Tibial nerve (tissue), 4 donors: ENCODE data around the gene OTOG. TPM values are rescaled to one million over a fixed set of nuclear protein-coding genes. Genes with fewer than 3 reads are reported as not detected.

Experiments used
- DNase-seq, 2 donors: peaks; one replicate each; pipeline ENCODE4 v3.0.0-alpha.2; 2019; ENCODE audit warnings: low spot score in 2 of 2
- H3K27ac ChIP-seq, 4 donors: fragments of 200-600 bp; sonication (generic) in 3 of 4; one replicate each; pipeline ENCODE4 v1.5.1; 2017 to 2019; ENCODE audit warnings: mild to moderate bottlenecking in 1 of 4
- H3K27me3 ChIP-seq, 2 donors: fragments of 200-600 bp; sonication (generic) in 1 of 2; one replicate each; pipeline versions ENCODE4 v1.5.1 to v1.6.0; 2017 to 2019
- H3K36me3 ChIP-seq, 3 donors: fragments of 200-600 bp; sonication (generic); one replicate each; pipeline ENCODE4 v1.5.1; 2018 to 2019
- H3K4me1 ChIP-seq, 4 donors: fragments of 200-600 bp; sonication (generic) in 3 of 4; one replicate each; pipeline ENCODE4 v1.5.1; 2017 to 2019
- H3K4me3 ChIP-seq, 4 donors: fragments of 200-600 bp; sonication (generic) in 3 of 4; one replicate each; pipeline ENCODE4 v1.5.1; 2017 to 2019; ENCODE audit warnings: mild to moderate bottlenecking in 1 of 4, moderate library complexity in 1 of 4
- H3K9me3 ChIP-seq, 4 donors: fragments of 200-600 bp; sonication (generic) in 3 of 4; one replicate each; pipeline ENCODE4 v1.5.1; 2017 to 2019
- EP300 ChIP-seq, 2 donors: sonication (generic); formaldehyde crosslinking; IDR thresholded peaks; one replicate each; pipeline ENCODE4 v1.6.1; 2017; ENCODE audit warnings: antibody characterized with exemption in 2 of 2, mild to moderate bottlenecking in 1 of 2
- POLR2A ChIP-seq, 2 donors: fragments of 450-650 bp; IDR thresholded peaks; one replicate each; pipeline ENCODE4 v1.6.1; 2017; ENCODE audit warnings: antibody characterized with exemption in 2 of 2, mild to moderate bottlenecking in 2 of 2, moderate library complexity in 2 of 2
- WGBS, 2 donors: methylation state at CpG; one replicate each; pipeline ENCODE4 v1.1.5; 2018; 5-methylcytosine and 5-hydroxymethylcytosine counted together
- total RNA-seq, 4 donors: library from RNA; depleted of rRNA; stranded (reverse); fragments of >200 nt; gene quantifications; one replicate each; pipeline ENCODE4 v1.1.0, GENCODE V29; 2016
- TF ChIP-seq, protein P1 (sequence below), 5 experiments: fragments of 200-600 bp in 3 of 5; fragments of 450-650 bp in 2 of 5; sonication (generic) in 3 of 5; IDR thresholded peaks; one replicate each; pipeline ENCODE4 v1.5.1; 2016 to 2019; ENCODE audit warnings: antibody characterized with exemption in 5 of 5, mild to moderate bottlenecking in 3 of 5, moderate library complexity in 2 of 5

Gene OTOG
- total RNA-seq, 4 donors from 2014 or later: not detected

DNA sequence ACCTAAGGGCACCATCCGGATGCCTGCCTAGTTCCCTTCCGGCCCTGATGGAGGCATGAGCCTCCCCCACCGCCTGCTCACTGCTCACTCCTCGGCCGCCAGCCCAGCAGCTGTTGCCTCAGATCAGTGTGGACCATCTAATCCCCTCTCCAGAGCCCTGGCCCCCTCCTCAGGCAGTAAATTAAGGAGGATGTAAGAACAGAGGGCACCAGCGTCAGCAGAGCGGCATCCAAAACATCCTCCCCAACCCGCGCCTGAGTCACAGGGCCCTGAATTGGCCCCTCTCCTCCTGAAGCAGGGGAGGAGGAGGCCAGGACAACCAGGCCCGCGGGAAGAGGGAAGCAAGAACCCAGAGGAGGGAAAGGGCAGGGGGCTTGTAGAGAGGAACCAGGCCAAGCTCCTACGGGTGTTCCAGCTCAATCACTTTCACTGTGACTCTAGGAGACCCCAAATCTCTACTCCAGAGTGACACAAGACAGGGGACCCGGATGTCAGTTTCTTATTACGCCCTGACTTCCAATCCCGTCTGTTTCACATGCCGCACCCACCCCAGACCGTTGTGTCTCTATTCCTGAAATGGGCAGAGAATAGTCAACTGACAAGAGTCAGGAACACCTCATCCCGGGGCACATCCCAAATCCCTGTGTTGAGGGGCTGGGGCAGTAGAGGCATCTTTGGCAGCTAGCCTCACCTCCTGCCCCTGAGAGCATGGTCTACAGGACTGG is 141.0 kb downstream of the OTOG start:
- no peak for DNase-seq
- Histone ChIP-seq H3K27ac (no peak overlapping the region), H3K4me1 (no peaks in the 10 kb centered on the region), H3K36me3 (no peaks in the 10 kb centered on the region), H3K27me3 (peaks cover 0 to 5% of the 10 kb centered on the region in 2 donors), H3K4me3 (no peak overlapping the region), H3K9me3 (no peaks in the 10 kb centered on the region)
- 85% methylated on average over 18 of the region's 18 CpGs for WGBS, 2 donors
- no peak for TF ChIP-seq POLR2A (IDR thresholded peaks at IDR 0.05)
- TF ChIP-seq, protein P1, sequence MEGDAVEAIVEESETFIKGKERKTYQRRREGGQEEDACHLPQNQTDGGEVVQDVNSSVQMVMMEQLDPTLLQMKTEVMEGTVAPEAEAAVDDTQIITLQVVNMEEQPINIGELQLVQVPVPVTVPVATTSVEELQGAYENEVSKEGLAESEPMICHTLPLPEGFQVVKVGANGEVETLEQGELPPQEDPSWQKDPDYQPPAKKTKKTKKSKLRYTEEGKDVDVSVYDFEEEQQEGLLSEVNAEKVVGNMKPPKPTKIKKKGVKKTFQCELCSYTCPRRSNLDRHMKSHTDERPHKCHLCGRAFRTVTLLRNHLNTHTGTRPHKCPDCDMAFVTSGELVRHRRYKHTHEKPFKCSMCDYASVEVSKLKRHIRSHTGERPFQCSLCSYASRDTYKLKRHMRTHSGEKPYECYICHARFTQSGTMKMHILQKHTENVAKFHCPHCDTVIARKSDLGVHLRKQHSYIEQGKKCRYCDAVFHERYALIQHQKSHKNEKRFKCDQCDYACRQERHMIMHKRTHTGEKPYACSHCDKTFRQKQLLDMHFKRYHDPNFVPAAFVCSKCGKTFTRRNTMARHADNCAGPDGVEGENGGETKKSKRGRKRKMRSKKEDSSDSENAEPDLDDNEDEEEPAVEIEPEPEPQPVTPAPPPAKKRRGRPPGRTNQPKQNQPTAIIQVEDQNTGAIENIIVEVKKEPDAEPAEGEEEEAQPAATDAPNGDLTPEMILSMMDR (IDR thresholded peaks at IDR 0.05): no peak
- TF ChIP-seq EP300 (IDR thresholded peaks at IDR 0.05): no peak

DNA sequence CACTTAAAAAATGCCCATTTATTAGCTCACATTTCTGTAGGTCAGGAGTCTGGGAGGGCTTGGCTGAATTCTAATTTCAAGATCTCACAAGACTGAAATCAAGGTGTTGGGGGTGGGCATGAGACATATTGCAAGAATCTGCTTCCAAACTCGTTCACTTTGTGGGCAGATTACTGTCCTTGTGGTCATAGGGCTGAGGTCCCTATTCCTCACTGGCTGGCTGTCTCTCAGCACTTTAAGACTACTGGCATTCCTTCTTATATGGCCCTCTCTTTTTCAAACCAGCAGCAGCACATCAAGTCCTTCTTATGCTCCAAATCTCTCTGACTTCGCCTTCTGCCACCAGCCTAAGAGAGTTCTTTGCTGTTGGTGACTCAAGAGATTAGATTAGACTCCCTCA is 144.5 kb downstream of the OTOG start:
- H3K36me3 ChIP-seq: no peaks in the 10 kb centered on the region
- H3K4me1 ChIP-seq: no peaks in the 10 kb centered on the region
- peaks cover 0 to 26% of the 10 kb centered on the region in 2 donors for H3K27me3 ChIP-seq
- no peak overlapping the region for H3K27ac ChIP-seq
- 39 to 60% methylated on average over 2 of the region's 2 CpGs for WGBS, 2 donors
- no peaks in the 10 kb centered on the region for H3K9me3 ChIP-seq
- no peak for DNase-seq
- TF ChIP-seq, protein P1 (IDR thresholded peaks at IDR 0.05): no peak
- TF ChIP-seq POLR2A (IDR thresholded peaks at IDR 0.05) (no peak), EP300 (IDR thresholded peaks at IDR 0.05) (no peak)
- no peak overlapping the region for H3K4me3 ChIP-seq

DNA sequence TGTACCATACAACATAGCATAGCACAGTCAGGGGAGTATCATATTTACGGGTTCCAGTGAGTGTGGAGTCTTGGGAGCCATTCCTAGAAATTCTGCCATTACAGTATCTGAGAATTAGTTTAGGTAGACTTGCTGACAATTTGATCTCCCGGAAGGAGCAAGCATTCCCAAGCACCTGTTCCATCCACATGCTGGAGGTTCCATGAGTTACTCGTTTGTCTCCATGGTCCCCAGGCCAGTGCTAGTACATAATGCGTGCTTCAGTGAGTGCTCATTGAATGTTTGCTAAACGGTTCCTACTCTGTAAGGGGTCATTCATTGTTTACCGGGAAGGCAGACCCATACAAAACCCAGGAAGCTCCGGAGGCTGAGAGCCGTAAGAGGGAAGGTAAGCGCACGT is 144.9 kb downstream of the OTOG start:
- WGBS, 2 donors: 69 to 70% methylated on average over 10 of the region's 10 CpGs

DNA sequence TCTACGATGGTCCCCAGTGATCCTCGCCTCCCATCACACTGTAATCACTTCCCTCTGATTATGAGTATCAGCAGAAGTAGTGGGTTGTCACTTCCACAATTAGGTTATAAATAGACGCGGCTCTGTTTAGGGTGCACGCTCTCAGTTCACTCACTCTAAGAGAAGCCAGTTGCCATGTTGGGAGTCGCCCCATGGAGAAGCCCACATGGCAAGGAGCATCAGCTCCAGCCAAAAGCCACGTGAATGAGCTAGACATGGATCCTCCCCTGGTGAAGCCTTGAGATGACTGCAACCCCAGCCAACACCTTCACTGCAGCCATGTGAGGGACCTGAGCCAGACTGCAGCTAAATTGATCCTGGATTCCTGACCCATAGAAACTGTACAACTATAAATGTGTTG is 145.9 kb downstream of the OTOG start:
- no peak overlapping the region for H3K4me3 ChIP-seq
- WGBS, 2 donors: 76 to 84% methylated on average over 7 of the region's 7 CpGs
- no peaks in the 10 kb centered on the region for H3K9me3 ChIP-seq
- peaks cover 0 to 31% of the 10 kb centered on the region in 2 donors for H3K27me3 ChIP-seq
- DNase-seq: no peak
- TF ChIP-seq POLR2A (IDR thresholded peaks at IDR 0.05) (no peak), EP300 (IDR thresholded peaks at IDR 0.05) (no peak)
- TF ChIP-seq, protein P1 (IDR thresholded peaks at IDR 0.05): no peak
- H3K27ac ChIP-seq: no peak overlapping the region
- H3K36me3 ChIP-seq: no peaks in the 10 kb centered on the region
- H3K4me1 ChIP-seq: no peaks in the 10 kb centered on the region

More for the DNA sequence above, 144.9 kb downstream of the OTOG start:
- no peak overlapping the region for H3K4me3 ChIP-seq
- no peaks in the 10 kb centered on the region for H3K9me3 ChIP-seq
- peaks cover 0 to 29% of the 10 kb centered on the region in 2 donors for H3K27me3 ChIP-seq
- H3K27ac ChIP-seq: no peak overlapping the region
- no peaks in the 10 kb centered on the region for H3K36me3 ChIP-seq
- DNase-seq: no peak
- TF ChIP-seq EP300 (IDR thresholded peaks at IDR 0.05) (no peak), POLR2A (IDR thresholded peaks at IDR 0.05) (no peak)
- TF ChIP-seq, protein P1 (IDR thresholded peaks at IDR 0.05): no peak
- no peaks in the 10 kb centered on the region for H3K4me1 ChIP-seq

DNA sequence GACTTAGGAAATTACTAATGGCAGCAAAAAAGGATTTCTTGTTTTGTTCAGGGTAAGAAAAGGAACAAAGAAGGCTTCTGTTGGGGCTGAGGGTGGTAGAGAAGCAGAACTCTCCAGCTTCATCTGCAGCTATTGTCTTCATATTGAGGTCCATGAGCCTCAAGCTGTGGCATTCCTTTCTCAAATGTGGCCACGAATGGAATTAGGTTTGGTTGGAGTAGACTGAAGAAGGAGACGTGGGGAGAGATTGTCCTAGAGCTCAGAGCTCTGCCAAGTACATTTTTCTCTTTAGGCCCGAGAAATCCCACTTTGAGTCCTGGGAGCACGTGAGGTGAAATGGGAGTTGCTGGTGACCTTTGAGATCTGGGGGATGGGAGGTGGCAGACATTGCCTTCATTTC is 146.5 kb downstream of the OTOG start:
- no peaks in the 10 kb centered on the region for H3K9me3 ChIP-seq
- no peak overlapping the region for H3K4me3 ChIP-seq
- H3K27ac ChIP-seq: no peak overlapping the region
- no peaks in the 10 kb centered on the region for H3K4me1 ChIP-seq
- H3K27me3 ChIP-seq: peaks cover 0 to 31% of the 10 kb centered on the region in 2 donors
- no peaks in the 10 kb centered on the region for H3K36me3 ChIP-seq
- WGBS, 2 donors: 46 to 51% methylated on average over 4 of the region's 4 CpGs
- no peak for DNase-seq
- TF ChIP-seq POLR2A (IDR thresholded peaks at IDR 0.05): no peak
- TF ChIP-seq, protein P1 (IDR thresholded peaks at IDR 0.05): no peak
- TF ChIP-seq EP300 (IDR thresholded peaks at IDR 0.05): no peak
